HEK293 (cell line): ENCODE results near the gene LPAR2.

Experiments
- CTCF ChIA-PET: fragments of 350-600 bp; formaldehyde crosslinking; extraction: SDS; loops from one replicate; lab custom pipeline; 2021; ENCODE audit warnings: antibody characterized with exemption; lab: Yijun Ruan, JAX
- POLR2A ChIA-PET: fragments of 300-600 bp; formaldehyde crosslinking; extraction: SDS; loops from one replicate; lab custom pipeline; 2020; ENCODE audit warnings: antibody characterized with exemption, inconsistent platforms; lab: Yijun Ruan, JAX
- H3K27ac ChIP-seq: fragments of 200-500 bp; sonication (Bioruptor generic); 2 replicates; pipeline ENCODE4 v1.5.1; 2014; ENCODE audit warnings: low read depth, low read length, control low read depth, inconsistent platforms; ENCODE audit errors: extremely low read depth
- H3K36me3 ChIP-seq, 2 experiments: fragments of 200-500 bp in 1 of 2; sonication (Bioruptor generic) in 1 of 2; 1 replicate in 1 of 2; 2 replicates in 1 of 2; pipeline ENCODE4 v1.5.1; 2014 to 2017; ENCODE audit warnings: inconsistent platforms in 2 of 2, low read length in 2 of 2; ENCODE audit not compliant: control insufficient read depth in 2 of 2, insufficient read depth in 1 of 2
- H3K4me1 ChIP-seq: fragments of 200-500 bp; sonication (Bioruptor generic); 2 replicates; pipeline ENCODE4 v1.5.1; 2014; ENCODE audit warnings: mild to moderate bottlenecking, low read length, inconsistent platforms; ENCODE audit not compliant: control insufficient read depth, insufficient read depth
- H3K4me3 ChIP-seq: 2 replicates; pipeline ENCODE4 v1.5.1; 2011; ENCODE audit warnings: low read depth, mild to moderate bottlenecking, control low read depth, low read length, moderate library complexity
- H3K9me3 ChIP-seq: fragments of 200-500 bp; sonication (Bioruptor generic); 2 replicates; pipeline ENCODE4 v1.5.1; 2014; ENCODE audit warnings: low read depth, low read length, inconsistent platforms; ENCODE audit not compliant: control insufficient read depth, insufficient read depth
- BCL11A ChIP-seq: fragments of 450-650 bp; formaldehyde crosslinking; IDR thresholded peaks from 2 replicates; pipeline ENCODE4 v1.5.1; 2016; ENCODE audit warnings: low read depth, missing biosample characterization, missing genetic modification characterization
- BCL11B ChIP-seq: fragments of 450-650 bp; formaldehyde crosslinking; IDR thresholded peaks from 2 replicates; pipeline ENCODE4 v1.5.1; 2016; ENCODE audit warnings: low read depth, missing biosample characterization, missing genetic modification characterization
- BCL6B ChIP-seq: fragments of 450-650 bp; formaldehyde crosslinking; IDR thresholded peaks from 2 replicates; pipeline ENCODE4 v1.5.1; 2017; ENCODE audit warnings: missing biosample characterization, missing genetic modification characterization
- INSM2 ChIP-seq: fragments of 450-650 bp; formaldehyde crosslinking; IDR thresholded peaks from 2 replicates; pipeline ENCODE4 v1.5.1; 2016; ENCODE audit warnings: missing biosample characterization, missing genetic modification characterization
- OVOL3 ChIP-seq: fragments of 450-650 bp; formaldehyde crosslinking; IDR thresholded peaks from 2 replicates; pipeline ENCODE4 v1.5.1; 2016; ENCODE audit warnings: missing biosample characterization, missing genetic modification characterization
- PATZ1 ChIP-seq: fragments of 450-650 bp; formaldehyde crosslinking; IDR thresholded peaks from 2 replicates; pipeline ENCODE4 v1.5.1; 2016; ENCODE audit warnings: missing biosample characterization, missing genetic modification characterization
- SCRT2 ChIP-seq: fragments of 450-650 bp; formaldehyde crosslinking; IDR thresholded peaks from 2 replicates; pipeline ENCODE4 v1.5.1; 2016; ENCODE audit warnings: missing biosample characterization, missing genetic modification characterization
- ZBTB8A ChIP-seq: fragments of 450-650 bp; formaldehyde crosslinking; IDR thresholded peaks from 2 replicates; pipeline ENCODE4 v1.5.1; 2016; ENCODE audit warnings: missing biosample characterization, missing genetic modification characterization
- ZFP41 ChIP-seq: fragments of 450-650 bp; formaldehyde crosslinking; IDR thresholded peaks from 2 replicates; pipeline ENCODE4 v1.5.1; 2016; ENCODE audit warnings: missing biosample characterization, missing genetic modification characterization, borderline replicate concordance
- ZNF239 ChIP-seq: fragments of 450-650 bp; formaldehyde crosslinking; IDR thresholded peaks from 2 replicates; pipeline ENCODE4 v1.5.1; 2016; ENCODE audit warnings: missing biosample characterization, missing genetic modification characterization
- ZNF311 ChIP-seq: fragments of 450-650 bp; formaldehyde crosslinking; IDR thresholded peaks from 2 replicates; pipeline ENCODE4 v1.5.1; 2017; ENCODE audit warnings: missing biosample characterization, missing genetic modification characterization, borderline replicate concordance
- ZNF623 ChIP-seq: fragments of 450-650 bp; formaldehyde crosslinking; IDR thresholded peaks from 2 replicates; pipeline ENCODE4 v1.5.1; 2016; ENCODE audit warnings: missing biosample characterization, missing genetic modification characterization
- ZNF707 ChIP-seq: fragments of 450-650 bp; formaldehyde crosslinking; IDR thresholded peaks from 2 replicates; pipeline ENCODE4 v1.5.1; 2016; ENCODE audit warnings: missing biosample characterization, missing genetic modification characterization

Gene LPAR2

GRCh38 chr19:19633711-19634515 lies 5.9 kb upstream of the LPAR2 start:
- Histone ChIP-seq H3K36me3 (peaks cover 0 to 42% of the 10 kb centered on the region in 2 experiments; a peak in 2 of 3 replicates), H3K9me3 (no peaks in the 10 kb centered on the region), H3K4me3 (no peak overlapping the region), H3K27ac (no peak overlapping the region), H3K4me1 (no peaks in the 10 kb centered on the region)
- ChIA-PET POLR2A (no interaction called here), CTCF (interaction anchor here (0.5 to 1.9 kb wide), 2 partner anchors 10 to 24 kb away, joined by 4 to 9 read pairs; partner anchors contain the start of gene GMIP)
- TF ChIP-seq BCL11A (tag by site-specific recombination) = peak; percentile 88; the same call in 1 of the 2 replicates
- no peak for TF ChIP-seq OVOL3 (tag by site-specific recombination)
- peak; percentile 94 for TF ChIP-seq BCL11B (tag by site-specific recombination)

GRCh38 chr19:19632661-19633060 lies 4.6 kb upstream of the LPAR2 start:
- CTCF ChIA-PET = interaction anchor here (0.6 to 0.7 kb wide), 2 partner anchors 8 to 30 kb away, joined by 3 read pairs; no protein-coding TSS in a partner anchor
- Histone ChIP-seq H3K27ac (no peak overlapping the region), H3K36me3 (peaks cover 0 to 41% of the 10 kb centered on the region in 2 experiments; a peak in 2 of 3 replicates), H3K9me3 (no peaks in the 10 kb centered on the region), H3K4me3 (no peak overlapping the region), H3K4me1 (no peaks in the 10 kb centered on the region)
- TF ChIP-seq PATZ1 (no peak), ZNF623 (tag by site-specific recombination) (peak; percentile 95), ZNF707 (no peak), ZFP41 (tag by site-specific recombination) (no peak)
- POLR2A ChIA-PET = no interaction called here

GRCh38 chr19:19631346-19631745 lies 3.3 kb upstream of the LPAR2 start:
- H3K4me3 ChIP-seq = no peak overlapping the region
- no peak for TF ChIP-seq BCL6B
- TF ChIP-seq ZBTB8A (tag by site-specific recombination) = no peak
- TF ChIP-seq INSM2 = no peak
- no peak for TF ChIP-seq ZNF311 (tag by site-specific recombination)
- no peak for TF ChIP-seq SCRT2
- TF ChIP-seq ZNF239 = no peak
- H3K9me3 ChIP-seq = no peaks in the 10 kb centered on the region
- no peak overlapping the region for H3K27ac ChIP-seq
- H3K36me3 ChIP-seq = peaks cover 0 to 36% of the 10 kb centered on the region in 2 experiments; a peak in 2 of 3 replicates
- CTCF ChIA-PET = interaction anchor here (1.3 kb wide), 1 partner anchor 12 kb away, joined by 5 read pairs; the partner anchor contains the start of gene GMIP
- H3K4me1 ChIP-seq = no peaks in the 10 kb centered on the region
- POLR2A ChIA-PET = interaction anchor here (0.6 kb wide), 1 partner anchor 100 kb away, joined by 8 read pairs; no protein-coding TSS in a partner anchor
